ENCODE data around the gene NRXN3.

Gene NRXN3

DNA sequence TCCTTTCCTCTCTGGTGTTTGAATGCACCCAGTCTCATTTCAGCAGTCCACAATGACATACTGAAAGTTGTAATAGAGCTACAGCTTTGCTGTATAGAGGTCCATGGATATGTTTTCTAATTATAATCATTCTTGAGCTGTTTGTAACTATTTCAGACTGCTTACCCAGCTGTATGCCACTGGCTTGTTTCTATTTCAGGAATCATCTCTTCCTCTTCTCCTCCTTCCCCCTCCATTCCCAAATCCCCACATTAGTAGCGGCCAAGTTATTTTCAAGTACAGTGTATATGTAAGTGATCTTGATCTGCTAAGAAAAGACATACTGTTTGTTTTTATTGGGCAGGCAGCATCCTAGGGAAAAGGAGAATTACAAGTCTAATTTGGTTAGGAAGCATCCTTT is 1266.2 kb downstream of the NRXN3 start:
- DNase-seq (ENCODE audit: low read depth in 1 of 2, low spot score in 1 of 2), result no peak

DNA sequence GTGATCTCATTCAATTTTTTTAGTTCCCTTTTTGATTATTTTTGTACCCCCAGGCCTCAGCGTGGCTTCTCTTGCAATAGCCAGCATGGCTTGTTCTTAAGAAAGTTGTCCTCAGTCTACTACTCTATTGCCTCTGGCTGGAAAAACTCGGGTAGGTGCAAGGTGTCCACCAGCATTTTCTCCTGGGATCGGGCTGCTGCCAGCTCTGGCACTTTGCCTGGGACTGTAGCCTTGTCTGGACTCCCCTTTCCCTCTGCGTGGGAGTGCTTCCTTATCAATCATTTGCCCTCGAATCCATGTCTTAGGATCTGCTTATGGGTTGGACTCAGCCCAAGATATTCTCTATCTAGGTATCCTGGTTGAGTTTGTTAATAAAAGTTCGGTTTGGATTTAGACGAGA is 1267.8 kb downstream of the NRXN3 start:
- DNase-seq (ENCODE audit: low read depth in 1 of 2, low spot score in 1 of 2), result no peak

DNA sequence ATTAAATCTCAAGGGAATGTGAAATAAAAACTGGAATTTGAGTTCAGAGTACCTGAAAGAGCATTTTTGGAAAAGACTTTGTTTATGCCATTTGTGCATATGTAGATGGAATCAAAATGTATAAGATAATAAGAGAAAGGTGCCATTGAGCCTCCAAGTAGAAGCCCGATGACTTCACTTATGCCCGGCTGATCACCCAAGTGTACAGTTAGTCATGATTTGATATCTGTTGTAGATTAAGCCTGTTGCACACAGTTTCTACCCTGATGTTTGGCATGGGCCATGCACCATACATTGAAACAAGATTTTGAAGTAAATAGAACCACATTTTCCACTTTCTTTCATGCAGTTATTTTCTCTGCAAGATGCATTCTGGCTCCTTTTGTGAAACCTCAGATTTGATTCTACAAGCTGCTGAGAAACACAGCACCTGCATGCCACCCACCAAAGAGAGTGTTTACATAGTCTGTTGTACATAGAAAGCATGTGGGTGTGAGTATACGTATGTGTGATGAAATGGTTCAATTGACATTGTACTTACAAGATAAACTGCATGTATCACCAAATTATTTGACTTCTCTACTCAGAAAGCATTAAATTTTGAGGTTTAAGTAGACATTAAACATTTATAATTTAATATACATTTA is 1268.6 kb downstream of the NRXN3 start:
- no peak for DNase-seq (ENCODE audit: low read depth in 1 of 2, low spot score in 1 of 2)

DNA sequence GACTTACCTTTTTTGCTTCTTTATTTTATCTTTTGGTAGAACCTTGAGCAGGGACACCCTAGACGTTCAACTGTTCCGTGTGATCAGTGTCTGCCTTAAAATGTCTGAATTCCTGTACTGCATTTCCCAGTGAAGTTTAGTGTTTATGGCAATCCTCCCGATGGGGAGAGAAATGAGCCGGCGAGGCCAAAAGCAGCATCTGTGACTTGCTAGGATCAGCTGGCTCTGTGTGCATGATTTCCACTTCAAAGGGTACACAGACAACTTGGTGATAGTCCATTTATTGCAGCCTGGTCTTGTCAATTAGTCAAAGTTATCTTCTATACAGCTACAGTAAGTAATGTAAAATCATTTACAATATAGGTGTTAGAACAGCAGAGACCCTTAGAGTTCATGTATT is 1272.6 kb downstream of the NRXN3 start:
- no peak for DNase-seq (ENCODE audit: low read depth in 1 of 2, low spot score in 1 of 2)

DNA sequence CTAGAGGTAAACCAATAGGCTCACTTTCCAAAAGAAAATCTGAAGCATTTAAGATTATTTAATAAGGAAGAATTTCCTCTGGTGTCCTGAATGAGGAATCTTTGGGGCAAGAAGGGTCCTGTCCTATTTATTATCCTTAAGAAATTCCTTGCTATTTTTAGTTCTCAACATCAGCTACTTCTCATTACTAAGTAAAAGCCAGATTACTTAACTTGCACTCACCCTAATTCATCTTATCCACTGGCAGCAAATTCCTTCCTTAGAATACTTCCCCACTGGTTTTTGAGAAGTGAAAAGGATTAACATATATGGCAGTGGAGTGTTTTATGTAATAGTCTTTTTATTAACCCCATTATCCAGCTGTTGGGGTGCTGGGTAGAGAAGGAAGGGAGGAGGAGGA is 1273.4 kb downstream of the NRXN3 start:
- DNase-seq (ENCODE audit: low read depth in 1 of 2, low spot score in 1 of 2), result no peak

DNA sequence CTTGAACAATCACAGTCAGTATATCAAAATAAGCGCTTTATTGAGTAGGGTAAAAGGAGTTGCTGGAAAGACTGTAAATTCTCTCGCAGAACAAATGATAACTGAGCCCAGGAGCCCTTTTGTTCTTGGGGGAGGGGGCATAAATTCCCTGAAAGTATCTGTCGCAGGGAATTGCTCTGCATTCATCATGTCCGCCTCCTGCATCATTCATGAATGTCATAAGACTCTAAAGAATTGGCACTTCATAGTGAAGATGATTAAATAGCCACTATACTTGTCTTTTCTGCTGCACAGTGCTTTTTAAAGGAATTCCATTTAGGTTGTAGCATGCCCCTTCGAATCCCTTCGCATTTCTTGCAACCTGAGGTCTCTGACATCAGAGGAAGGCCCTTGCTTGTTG is 1278.8 kb downstream of the NRXN3 start:
- DNase-seq (ENCODE audit: low read depth in 1 of 2, low spot score in 1 of 2), result no peak

DNA sequence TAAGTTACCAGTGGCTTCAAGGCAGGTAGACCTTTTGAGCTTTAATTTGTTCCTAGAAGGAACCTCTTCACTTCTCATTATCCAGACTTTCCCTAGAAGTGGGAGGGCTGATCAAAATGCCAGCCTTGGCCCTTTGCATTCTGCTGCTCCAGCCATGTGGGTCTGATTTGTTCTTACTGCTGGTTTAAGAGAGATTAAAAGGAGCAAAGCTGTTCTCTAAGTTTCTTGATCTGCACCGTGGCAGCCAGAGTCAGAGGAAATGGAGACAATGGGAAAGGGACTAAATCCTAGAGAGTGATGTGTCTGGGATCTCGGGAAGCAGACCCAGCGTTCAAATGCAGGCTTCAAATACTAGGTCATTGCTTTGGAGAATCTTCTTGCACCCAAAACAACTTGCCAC is 1281.4 kb downstream of the NRXN3 start:
- DNase-seq (ENCODE audit: low read depth in 1 of 2, low spot score in 1 of 2), result no peak

DNA sequence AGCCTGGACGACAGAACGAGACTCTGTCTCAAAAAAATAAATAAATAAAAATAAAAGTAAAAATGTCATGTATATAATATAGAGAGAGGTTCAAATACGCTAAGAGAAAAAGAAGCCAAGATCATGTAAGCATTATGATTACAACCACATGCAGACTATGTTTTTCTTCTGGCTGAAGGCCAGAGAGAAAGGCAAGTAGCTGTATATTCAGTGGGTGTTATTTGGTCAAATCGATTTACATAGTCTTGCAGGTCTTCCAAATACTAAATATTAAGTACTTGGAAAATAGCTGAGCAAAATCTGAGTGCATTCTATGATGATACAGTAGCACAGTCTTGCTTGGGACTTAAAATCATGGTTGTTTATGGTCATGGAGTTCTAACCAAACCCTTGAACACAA is 1283.1 kb downstream of the NRXN3 start:
- no peak for DNase-seq (ENCODE audit: low read depth in 1 of 2, low spot score in 1 of 2)

DNA sequence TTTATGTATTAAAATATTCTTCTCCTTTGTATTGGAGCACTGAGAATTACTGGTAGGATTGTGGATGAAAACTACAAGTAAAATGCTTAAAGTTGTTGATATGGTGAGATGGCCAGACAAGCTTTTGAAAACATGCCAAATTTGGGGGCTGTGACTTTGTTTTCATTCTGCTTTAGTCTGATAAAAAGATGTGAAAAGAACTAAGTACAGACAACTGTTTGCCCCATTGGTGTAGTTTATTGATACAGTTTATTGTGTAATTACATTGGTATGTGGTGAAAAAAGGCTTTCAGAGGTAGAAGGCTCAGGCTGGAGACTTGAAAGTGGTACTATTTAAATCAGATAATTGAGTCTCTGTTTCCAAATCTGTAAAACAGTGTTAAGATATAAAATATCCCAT is 1294.3 kb downstream of the NRXN3 start:
- no peak for DNase-seq (ENCODE audit: low read depth in 1 of 2, low spot score in 1 of 2)

DNA sequence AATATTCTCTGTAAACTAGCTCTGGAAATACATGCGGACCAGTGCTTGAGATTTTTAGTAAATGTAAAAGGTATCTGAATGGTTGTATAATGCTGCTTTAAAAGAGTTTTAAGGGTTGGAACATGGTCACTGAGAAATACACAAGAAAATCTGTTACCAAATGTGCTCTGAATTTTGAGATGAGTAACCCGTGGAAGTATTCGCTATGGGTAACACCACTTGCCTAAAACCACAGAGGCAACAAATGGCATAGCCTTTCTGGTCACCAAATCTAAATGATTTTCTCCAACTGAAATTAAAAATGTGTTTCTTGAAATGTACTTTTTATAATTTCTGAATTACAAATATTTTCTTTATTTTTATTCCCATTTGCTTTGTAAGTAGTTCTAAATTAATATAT is 1295.5 kb downstream of the NRXN3 start:
- no peak for DNase-seq (ENCODE audit: low read depth in 1 of 2, low spot score in 1 of 2)

DNA sequence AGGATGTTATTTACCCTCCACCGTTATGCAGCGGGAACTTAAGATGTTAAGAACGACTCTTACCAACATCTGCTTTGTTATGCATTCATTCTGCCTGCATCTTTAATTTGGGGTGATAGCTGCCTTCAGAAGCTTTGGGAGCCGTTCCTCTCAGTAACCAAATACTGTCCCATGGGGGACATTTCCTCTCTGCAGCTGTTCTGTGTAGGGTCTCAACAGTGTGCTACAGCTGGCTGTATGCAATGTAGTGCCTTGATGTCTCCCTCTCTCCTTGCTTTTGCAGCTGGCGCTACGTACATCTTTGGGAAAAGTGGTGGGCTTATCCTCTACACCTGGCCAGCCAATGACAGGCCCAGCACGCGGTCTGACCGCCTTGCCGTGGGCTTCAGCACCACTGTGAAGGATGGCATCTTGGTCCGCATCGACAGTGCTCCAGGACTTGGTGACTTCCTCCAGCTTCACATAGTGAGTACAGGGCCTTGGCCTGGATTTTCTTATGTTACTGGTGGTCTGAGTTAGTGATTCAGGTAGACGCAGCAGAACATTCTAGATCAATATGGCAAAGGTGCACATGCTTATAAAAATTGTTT is 1296.9 kb downstream of the NRXN3 start:
- no peak for DNase-seq (ENCODE audit: low read depth in 1 of 2, low spot score in 1 of 2)

DNA sequence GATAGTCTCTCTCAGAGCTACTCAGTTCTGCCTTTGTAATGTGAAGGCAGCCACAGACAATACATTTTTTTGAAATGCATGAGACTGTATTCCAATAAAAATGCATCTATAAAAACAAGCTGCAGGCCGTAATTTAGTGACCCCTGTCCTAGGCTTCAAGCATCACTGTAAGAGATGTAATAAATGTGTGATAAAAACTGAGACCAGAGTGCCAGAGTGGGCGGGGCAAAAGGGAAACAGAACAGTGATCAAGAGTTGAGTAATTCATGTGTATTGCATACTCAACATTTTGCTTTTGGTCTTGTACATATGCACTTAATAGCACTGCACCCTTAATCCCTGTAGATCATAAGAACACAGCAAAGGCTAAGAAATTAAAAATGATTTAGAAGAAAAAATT is 1297.7 kb downstream of the NRXN3 start:
- DNase-seq (ENCODE audit: low read depth in 1 of 2, low spot score in 1 of 2), result no peak

DNA sequence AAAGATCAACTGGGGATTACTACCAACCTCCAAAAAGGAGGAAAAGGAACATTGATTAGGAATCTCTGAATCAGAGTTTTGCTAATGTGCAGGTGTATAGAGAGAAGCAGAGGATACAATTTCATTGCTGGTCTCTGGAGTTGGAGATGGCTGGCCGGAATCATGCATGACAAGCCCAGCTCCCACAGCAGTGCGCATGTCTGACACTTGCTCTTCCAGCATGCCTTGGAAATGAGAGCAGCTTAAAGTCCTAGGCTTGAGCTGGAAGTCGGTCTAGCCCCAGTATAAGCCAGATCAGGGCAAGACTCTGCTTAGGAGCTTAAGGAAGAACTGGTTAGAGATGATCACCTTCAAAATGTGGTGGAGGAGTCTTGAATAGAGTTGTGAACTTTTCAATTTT is 1298.3 kb downstream of the NRXN3 start:
- no peak for DNase-seq (ENCODE audit: low read depth in 1 of 2, low spot score in 1 of 2)

DNA sequence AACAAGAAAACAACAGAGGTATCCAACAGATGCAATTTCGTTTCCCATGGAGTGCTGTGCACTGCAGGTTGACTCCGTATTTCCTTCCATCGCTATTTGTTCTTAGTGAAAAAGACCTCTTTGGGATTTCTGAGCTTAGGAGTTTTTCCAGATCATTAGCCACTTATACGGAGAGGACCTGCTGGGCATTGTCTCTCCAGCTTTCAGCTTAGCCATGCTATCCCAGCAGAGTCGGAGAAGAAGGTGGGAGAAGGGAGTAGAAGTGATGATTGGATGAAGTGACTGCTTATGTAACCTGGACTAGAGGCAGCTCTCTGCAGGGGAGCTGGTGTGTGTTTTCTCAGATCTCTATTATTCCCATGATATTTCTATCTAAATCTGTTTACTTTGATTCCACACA is 1303.5 kb downstream of the NRXN3 start:
- DNase-seq (ENCODE audit: low read depth in 1 of 2, low spot score in 1 of 2), result no peak

DNA sequence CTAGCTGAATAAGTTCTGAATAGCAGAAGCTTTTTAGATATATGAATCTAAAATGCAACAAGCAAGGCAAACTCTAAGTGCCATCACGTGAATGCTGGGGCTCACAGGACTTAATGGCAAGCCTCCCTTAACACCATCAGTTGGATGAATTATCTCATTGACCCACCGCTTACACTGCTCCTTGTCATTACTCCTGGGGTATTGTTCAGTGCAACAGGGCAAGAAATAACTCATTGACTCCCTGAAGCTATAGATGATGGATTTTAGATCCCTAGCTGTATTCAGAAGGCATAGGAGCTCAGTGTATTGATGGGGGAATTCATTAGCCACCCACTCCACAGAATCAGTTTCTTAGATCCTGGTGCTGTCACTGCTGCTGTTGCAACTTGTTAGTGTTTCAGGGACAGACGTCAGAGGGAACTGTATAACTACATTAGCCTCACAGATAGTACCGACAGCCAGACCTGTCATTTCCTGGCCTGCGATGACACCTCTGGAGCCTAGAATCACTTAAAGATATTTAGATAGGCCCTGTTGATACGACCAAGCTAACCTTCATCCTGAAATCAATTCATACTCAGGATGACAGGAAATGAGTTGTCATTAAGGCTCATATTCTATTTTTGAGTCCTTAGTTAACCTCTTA is 1305.8 kb downstream of the NRXN3 start:
- DNase-seq (ENCODE audit: low read depth in 1 of 2, low spot score in 1 of 2), result no peak

DNA sequence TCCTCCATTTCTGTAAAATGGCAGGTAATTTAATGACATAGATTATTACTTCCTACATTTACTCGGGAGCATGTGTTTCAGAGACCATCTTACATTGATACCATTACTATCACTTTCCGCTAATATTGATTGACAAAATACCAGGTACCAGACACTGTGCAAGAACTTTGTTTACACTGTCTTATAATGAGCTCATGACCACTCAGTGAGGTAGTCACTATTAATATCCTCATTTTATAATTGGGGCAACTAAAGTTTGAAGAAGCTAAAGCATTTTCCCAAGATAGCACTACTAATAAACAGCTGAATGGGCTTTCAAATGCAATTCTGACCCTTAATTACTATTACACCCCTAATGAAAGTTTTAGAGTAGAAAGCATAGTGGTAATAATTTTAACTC is 1306.4 kb downstream of the NRXN3 start:
- no peak for DNase-seq (ENCODE audit: low read depth in 1 of 2, low spot score in 1 of 2)

DNA sequence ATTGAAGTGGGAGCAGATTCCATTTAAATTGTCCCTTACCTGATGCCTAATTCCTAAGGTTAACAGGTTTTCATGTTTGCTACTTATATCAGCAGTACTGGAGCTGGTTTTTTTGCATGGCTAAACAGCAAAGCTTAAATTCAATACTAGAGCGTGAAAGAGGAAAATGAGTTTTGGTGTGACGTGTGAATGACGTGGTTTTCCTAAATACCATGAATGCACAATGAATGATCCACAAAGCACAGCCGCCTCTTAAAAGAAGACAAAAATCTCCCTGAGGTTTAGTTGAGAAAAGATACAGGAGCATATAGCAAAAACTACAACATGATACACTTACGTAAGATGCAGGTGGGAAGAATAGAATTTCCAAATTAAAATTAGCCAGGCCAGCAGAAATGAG is 1310.0 kb downstream of the NRXN3 start:
- DNase-seq (ENCODE audit: low read depth in 1 of 2, low spot score in 1 of 2), result no peak

DNA sequence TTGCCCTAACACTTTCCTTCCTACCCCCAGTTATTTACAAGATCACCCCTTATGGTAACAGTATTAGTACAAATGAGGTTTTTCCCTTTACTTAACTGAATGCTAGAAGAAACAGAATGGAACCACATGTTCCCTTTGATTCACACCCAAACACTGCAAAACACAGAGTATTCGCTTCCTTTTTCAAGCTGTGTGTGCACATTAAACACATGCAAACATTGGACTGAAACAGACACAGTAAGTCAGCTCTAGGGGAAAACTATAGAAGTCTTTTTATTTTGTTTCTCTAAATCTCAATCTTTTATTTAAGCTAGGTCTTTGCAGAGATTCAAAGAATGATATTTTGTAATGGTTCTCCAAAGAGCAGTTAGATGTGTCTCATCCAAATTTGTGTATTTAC is 1312.7 kb downstream of the NRXN3 start:
- no peak for DNase-seq (ENCODE audit: low read depth in 1 of 2, low spot score in 1 of 2)

DNA sequence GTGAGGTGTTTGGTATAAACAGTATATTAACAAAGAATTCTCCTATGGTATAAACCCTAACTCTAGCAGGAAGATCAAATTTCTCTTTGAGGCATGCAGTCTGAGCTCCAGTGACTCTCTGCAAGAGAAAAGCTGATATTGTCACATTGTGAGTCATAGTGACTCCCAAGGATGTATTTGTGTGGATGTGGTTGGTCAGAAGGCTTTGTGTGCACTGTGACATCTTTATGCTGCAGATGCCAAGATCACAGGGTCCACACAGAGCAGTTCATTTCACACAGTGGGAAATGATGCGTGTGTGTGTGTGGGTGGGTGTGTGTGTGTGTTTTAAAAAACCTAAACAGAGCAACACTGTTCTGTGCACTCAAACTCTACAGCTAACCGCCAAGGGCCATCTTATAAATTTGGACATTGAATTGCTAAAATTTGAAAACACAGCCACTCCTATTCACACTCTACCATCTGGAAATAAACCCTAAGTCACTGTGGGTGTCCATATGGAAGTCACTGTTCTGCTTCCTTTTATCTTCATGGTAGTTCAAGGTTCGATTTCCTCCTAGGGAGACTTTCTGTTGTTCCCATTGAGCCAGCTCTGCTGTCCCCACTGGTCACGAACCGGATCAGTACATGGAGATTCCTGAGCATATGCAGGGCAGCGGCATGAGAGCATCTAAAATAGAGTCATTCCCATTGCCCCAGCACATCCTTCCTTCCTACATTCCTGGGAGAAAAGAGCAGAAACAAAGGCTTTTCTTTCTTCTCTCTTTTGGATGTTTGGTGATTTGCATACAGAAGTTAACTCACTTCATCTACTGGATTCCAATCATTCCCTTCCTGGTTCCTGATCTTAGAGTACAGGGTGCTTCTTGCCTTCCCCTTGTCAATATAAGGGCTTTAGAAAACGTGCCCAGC is 1313.6 kb downstream of the NRXN3 start:
- DNase-seq (ENCODE audit: low read depth in 1 of 2, low spot score in 1 of 2), result no peak

DNA sequence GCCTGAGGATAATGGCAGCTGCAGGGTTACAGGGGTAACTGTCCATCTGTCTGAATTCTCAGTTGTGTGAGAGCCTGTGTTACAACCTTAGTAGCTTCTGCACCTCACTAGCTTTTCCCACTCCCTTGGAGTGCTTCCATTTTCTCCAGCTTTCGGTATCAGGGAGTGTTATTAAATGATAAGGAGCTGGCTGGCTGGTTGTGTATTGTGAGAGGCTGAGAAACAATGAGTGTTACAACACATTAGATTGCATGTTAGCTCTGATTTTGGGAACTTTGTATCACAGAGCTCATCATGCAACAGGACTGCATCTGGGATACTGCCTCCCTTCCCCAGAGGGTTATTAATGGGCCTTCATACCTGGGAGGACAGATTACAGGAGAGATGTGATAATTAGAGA is 1317.5 kb downstream of the NRXN3 start:
- no peak for DNase-seq (ENCODE audit: low read depth in 1 of 2, low spot score in 1 of 2)

DNA sequence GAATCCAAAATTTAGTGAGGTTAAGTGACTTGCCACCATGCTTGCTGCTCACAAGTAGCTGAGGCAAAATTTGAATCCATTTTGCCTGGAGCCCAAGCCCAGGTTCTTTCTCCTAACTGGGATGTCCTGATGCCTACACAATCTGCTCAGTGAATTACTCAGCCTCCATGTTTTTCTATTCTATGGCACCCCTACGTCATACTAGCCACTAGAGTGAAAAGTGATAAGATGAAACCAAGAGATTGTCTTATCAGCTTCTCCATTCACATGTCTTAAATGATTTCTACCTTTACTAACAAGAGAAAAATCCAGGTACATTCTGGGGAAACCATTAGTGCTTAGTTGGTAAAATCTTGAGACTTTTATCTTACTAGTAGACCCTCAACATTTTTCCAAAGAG is 1321.0 kb downstream of the NRXN3 start:
- DNase-seq (ENCODE audit: low read depth in 1 of 2, low spot score in 1 of 2), result no peak

DNA sequence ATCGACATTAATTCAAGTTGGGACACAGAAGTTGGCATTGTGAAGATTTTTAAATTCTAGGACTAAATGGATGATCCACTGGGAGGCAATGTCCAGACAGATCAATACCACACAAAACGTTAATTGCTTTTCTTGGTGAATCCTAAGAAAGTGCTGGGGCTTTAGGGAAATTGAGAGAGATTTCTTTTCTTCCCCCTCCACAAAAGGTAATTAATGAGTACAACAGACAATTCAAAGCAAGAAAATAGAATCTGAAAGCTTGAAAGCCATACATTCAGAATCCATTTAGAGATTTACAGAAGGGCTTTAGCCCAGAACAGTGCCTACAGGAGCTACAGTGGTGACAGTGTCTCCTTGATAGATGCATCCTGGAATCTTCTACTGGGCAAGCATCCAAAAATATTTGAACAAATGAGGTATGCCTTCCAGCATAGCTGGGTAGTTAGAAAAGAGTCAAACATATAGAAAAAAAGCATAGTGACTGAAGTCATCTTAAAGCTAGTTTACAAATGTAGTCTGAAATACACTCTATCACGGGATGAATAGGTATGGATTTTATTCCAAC is 1323.0 kb downstream of the NRXN3 start:
- no peak for DNase-seq (ENCODE audit: low read depth in 1 of 2, low spot score in 1 of 2)

All from activated CD4-positive, alpha-beta T cell treated with anti-CD3 and anti-CD28 coated beads, Interleukin-2, amount 50 U/mL, for 24 hours (primary cell).